Ascending aorta (tissue), 2 donors: ENCODE results near the gene MVP. TPM values are rescaled to one million over a fixed set of nuclear protein-coding genes. Genes with fewer than 3 reads are reported as not detected.
"Not testable (repeated sequence)": the region's sequence is repeated elsewhere in the genome, so short reads cannot be mapped to it uniquely, and the experiment has no call there.

Experiments used
- DNase-seq, 2 donors: peaks; one replicate each; pipeline ENCODE4 v3.0.0-alpha.2; 2019; ENCODE audit warnings: low spot score in 2 of 2
- H3K27ac ChIP-seq, 2 donors: fragments of 200-600 bp; sonication (generic); one replicate each; pipeline ENCODE4 v1.5.1; 2016 to 2017; ENCODE audit warnings: mild to moderate bottlenecking in 1 of 2
- H3K27me3 ChIP-seq: fragments of 200-600 bp; sonication (generic); one replicate; pipeline ENCODE4 v1.5.1; 2017
- H3K36me3 ChIP-seq, 2 donors: fragments of 200-600 bp; sonication (generic); one replicate each; pipeline ENCODE4 v1.5.1; 2016
- H3K4me1 ChIP-seq, 2 donors: fragments of 200-600 bp; sonication (generic); one replicate each; pipeline ENCODE4 v1.5.1; 2016 to 2017; ENCODE audit warnings: mild to moderate bottlenecking in 1 of 2
- H3K4me3 ChIP-seq, 2 donors: fragments of 200-600 bp; sonication (generic); one replicate each; pipeline ENCODE4 v1.5.1; 2016 to 2017; ENCODE audit warnings: mild to moderate bottlenecking in 1 of 2
- H3K9me3 ChIP-seq, 2 donors: fragments of 200-600 bp; sonication (generic); one replicate each; pipeline ENCODE4 v1.5.1; 2016
- CTCF ChIP-seq, 3 experiments: fragments of 200-600 bp in 2 of 3; fragments of 450-650 bp in 1 of 3; sonication (generic) in 2 of 3; IDR thresholded peaks; one replicate each; pipeline ENCODE4 v1.5.1; 2016 to 2019; ENCODE audit warnings: antibody characterized with exemption in 3 of 3, mild to moderate bottlenecking in 1 of 3, moderate library complexity in 1 of 3
- intact Hi-C: fragments of 100-400 bp; cut with DNase I; formaldehyde crosslinking; loops from one replicate; pipeline ENCODE4 v1.15.1; 2023
- total RNA-seq: library from RNA; depleted of rRNA; stranded (reverse); fragments of >200 nt; gene quantifications from one replicate; pipeline ENCODE4 v1.1.0, GENCODE V29; 2016

Gene MVP
- total RNA-seq: 244 TPM

DNA sequence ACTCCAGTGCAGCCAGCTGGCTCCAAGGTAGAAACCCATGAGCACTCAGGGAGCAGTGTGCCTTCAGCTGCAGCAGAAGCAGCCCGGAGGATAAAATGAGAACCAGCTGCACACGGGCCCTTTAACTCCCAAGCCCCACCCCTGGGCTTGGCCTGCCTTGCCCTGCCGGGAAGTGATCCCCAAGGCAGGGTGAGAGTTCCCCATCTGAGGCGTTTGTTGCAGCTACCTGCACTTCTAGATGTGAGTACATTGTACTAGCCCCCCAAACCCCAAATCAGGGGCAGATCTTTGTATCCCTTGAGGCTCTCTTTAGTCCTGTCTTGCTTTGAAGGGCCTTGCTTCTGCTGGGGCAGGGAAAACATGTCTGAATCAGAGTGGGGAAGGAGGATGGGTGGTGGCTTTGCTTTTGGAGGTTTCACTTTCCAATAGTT is at the start of gene MVP:
TSS of gene MVP (plus strand) at position 192 of the 431 bp plus-strand sequence. CDS start 10,088 bp downstream, outside the sequence.
- peak within 1 kb of the TSS; percentile 90 to 92 for H3K27ac ChIP-seq
- TF ChIP-seq CTCF (IDR thresholded peaks at IDR 0.05): no peak
- H3K27me3 ChIP-seq: no peaks in the 10 kb centered on the region
- DNase-seq: peak in 1 of 2 donors; percentile 88
- intact Hi-C loops: loop anchor here (1.0 to 5.0 kb wide), 3 partner anchors 43 to 247 kb away; partner anchors contain the start of genes ALDOA, CDIPT, HIRIP3 and INO80E
- peaks cover 0 to 18% of the 10 kb centered on the region in 2 donors for H3K36me3 ChIP-seq
- peaks cover 23 to 44% of the 10 kb centered on the region in 2 donors for H3K4me1 ChIP-seq
- H3K4me3 ChIP-seq: peak within 1 kb of the TSS; percentile 54 to 76
- no peaks in the 10 kb centered on the region for H3K9me3 ChIP-seq

DNA sequence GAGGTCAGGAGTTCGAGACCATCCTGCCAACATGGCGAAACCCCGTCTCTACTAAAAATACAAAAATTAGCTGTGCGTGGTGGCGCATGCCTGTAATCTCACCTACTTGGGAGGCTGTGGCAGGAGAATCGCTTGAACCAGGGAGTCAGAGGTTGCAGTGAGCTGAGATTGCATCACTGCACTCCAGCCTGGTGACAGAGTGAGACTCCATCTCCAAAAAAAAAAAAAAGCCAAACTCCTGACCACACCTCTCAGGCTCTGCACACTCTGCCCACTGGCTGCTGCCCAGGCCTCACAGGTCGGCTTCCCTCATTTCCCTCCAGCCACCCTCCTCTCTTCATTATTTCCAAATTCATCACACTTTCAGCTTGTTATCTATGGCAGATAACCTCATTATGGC is 47.9 kb upstream of the MVP start:
- H3K27me3 ChIP-seq, H3K9me3 ChIP-seq, H3K27ac ChIP-seq, H3K4me3 ChIP-seq, H3K4me1 ChIP-seq, DNase-seq, H3K36me3 ChIP-seq, intact Hi-C loops: not testable (repeated sequence)

GRCh38 chr16:29774730-29775129 is 45.5 kb upstream of the MVP start:
- no peak overlapping the region for H3K27ac ChIP-seq
- no peaks in the 10 kb centered on the region for H3K27me3 ChIP-seq
- TF ChIP-seq CTCF (IDR thresholded peaks at IDR 0.05): no peak
- H3K4me3 ChIP-seq: no peak overlapping the region
- H3K4me1 ChIP-seq: no peaks in the 10 kb centered on the region
- H3K9me3 ChIP-seq: no peaks in the 10 kb centered on the region
- no peaks in the 10 kb centered on the region for H3K36me3 ChIP-seq
- no peak for DNase-seq
- intact Hi-C loops: no loop called here

GRCh38 chr16:29775742-29776408 is 44.4 kb upstream of the MVP start:
- Histone ChIP-seq H3K27ac (no peak overlapping the region), H3K4me3 (no peak overlapping the region), H3K36me3 (no peaks in the 10 kb centered on the region), H3K27me3 (no peaks in the 10 kb centered on the region), H3K9me3 (no peaks in the 10 kb centered on the region), H3K4me1 (no peaks in the 10 kb centered on the region)
- DNase-seq: no peak
- TF ChIP-seq CTCF (IDR thresholded peaks at IDR 0.05): no peak
- intact Hi-C loops: no loop called here

DNA sequence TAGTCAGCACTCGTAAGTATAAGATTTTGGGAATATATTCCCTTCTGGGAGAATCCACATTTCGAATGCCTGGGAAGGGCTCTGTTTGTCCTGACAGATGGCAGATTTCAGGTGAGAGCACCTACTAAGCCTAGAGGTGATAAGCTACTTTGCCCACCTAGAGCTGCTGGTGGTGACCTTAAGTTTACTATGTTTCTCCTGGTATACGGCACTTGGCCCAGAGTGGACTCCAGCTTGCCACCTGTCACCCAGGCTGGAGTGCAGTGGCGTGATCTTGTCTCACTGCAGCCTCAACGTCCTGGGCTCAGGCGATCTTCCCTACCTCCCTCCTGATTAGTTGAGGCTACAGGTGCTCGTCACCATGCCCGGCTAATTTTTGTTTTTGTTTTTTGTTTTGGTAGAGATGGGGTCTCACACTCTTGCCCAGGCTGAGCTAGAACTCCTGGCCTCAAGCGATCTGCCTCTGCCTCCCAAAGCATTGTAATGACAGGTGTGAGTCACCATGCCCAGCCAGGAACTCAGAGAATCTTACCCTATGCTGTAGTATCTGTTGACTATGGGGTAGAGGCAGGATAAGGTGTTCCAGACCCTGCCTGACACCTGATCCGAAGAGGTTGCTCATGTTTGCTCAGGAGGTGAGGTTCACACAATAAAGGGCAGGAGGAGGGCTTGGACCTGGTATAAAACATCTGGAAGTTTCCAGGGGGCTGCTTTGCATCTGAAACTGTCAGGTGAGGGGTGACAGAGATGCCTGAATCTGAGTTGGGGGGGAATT is 42.5 kb upstream of the MVP start, which contains the start of gene ZG16:
TSS of gene ZG16 (plus strand) at position 681 of the 775 bp plus-strand sequence. CDS start 1,011 bp downstream, outside the sequence.
- no peaks in the 10 kb centered on the region for H3K27me3 ChIP-seq
- no peak within 1 kb of the TSS for H3K27ac ChIP-seq
- no peak within 1 kb of the TSS for H3K4me3 ChIP-seq
- H3K9me3 ChIP-seq: no peaks in the 10 kb centered on the region
- H3K4me1 ChIP-seq: no peaks in the 10 kb centered on the region
- no peaks in the 10 kb centered on the region for H3K36me3 ChIP-seq
- intact Hi-C loops: no loop called here
- no peak for DNase-seq
- no peak for TF ChIP-seq CTCF (IDR thresholded peaks at IDR 0.05)

- Histone ChIP-seq H3K27me3 (no peaks in the 10 kb centered on the region), H3K4me1 (no peaks in the 10 kb centered on the region), H3K36me3 (no peaks in the 10 kb centered on the region), H3K27ac (no peak overlapping the region), H3K4me3 (no peak overlapping the region), H3K9me3 (no peaks in the 10 kb centered on the region)
- intact Hi-C loops: no loop called here
- no peak for DNase-seq
- TF ChIP-seq CTCF (IDR thresholded peaks at IDR 0.05): no peak
Measured at GRCh38 chr16:29779474-29779873, 40.8 kb upstream of the MVP start.

DNA sequence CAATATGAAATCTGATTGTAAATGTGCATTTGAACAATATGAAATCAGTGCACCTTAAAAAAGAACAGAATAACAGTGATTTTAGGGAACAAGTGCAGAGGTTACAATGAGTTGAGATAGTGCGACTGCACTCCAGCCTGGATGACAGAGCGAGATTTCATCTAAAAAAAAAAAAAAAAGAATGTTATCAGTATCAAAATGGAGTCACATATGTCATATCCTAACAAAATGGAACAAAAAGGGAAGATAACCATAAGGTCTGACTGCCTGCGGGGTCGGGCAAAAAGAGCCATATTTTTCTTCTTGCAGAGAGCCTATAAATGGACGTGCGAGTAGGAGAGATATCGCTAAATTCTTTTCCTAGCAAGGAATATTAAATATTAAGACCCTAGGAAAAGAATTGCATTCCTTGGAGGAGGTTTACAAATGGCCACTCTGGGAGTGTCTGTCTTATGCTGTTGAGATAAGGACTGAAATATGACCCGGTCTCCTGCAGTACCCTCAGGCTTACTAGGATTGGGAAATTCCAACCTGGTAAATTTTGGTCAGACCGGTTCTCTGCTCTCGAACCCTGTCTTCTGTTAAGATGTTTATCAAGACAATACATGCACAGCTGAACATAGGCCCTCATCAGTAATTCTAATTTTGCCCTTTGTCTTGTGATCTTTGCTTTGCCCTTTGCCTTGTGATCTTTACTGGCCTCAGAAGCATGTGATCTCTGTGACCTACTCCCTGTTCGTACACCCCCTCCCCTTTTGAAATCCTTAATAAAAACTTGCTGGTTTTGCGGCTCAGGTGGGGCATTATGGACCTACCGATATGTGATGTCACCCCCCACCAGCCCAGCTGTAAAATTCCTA is 36.9 kb upstream of the MVP start:
- H3K9me3 ChIP-seq, DNase-seq, H3K27me3 ChIP-seq, intact Hi-C loops, H3K27ac ChIP-seq, H3K4me1 ChIP-seq, H3K36me3 ChIP-seq, H3K4me3 ChIP-seq: not testable (repeated sequence)
